ENCODE results near the gene LAMA5.

The LAMA5 gene

DNA sequence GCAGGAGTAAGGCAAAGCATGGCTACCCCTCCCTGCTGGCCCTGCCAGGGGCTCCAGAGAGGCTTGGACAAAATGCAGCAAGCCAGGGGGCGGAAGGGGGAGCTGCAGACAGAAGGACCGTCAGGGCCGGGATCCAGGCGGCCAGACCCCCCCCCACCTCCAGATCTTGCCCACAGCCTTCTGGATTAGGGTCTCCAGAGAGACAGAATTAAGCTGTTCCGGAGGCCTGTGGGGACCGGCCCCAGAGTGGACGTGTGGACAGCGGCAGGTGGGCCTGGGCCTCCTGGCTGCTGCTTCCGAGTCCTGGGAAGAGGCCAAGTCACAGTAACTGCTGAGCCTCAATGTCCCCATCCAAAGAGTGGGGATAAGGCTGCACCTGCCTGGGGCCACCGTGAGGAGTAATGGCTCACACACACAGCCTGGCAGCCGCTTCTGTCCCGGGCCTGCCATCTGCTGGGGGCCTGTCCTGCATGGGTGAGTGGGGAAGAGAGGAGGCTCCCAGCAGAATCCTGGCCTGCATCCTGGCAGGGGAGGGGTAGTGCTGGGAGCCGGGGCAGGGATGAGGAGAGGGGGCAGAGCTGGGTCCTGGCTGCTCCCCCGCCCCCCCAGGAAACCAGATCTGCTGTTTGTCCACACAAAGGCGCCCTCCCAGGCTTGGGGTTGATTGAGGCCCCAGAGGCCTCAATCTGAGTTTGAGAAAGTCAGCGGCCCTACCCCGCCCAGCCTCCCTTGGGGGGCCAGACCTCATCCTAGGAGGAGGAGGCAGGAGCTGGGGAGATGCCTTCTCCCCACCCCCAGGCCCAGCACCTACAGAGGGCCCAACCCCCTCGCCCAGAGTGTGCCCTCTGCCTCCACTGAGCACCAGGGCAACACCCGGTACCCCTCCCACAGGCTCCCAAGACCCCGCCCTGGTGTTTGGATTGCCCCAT is 3.9 kb downstream of the LAMA5 start:
- H3K4me3 ChIP-seq (ENCODE audit: low read depth, low read length): no peak overlapping the region
- no peak for DNase-seq (ENCODE audit: low read depth)

DNA sequence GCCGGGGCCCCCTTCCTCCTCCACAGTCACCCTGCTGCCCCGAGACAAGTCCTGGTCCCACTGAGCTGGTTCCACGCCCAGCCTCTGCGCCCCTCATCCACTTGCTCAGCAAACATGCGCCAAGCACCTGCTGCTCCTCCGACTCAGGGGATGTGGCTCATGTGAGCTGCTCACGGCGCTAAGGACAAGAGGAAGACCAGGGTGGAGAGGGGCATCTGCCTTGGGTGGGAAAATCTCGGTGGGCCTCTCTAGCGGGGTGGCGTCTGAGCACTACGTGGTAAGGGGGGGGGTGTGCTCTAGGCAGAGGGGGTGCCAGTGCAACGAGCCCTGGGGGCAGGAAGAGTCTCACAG is 4.5 kb downstream of the LAMA5 start:
- DNase-seq (ENCODE audit: low read depth): no peak
- H3K4me3 ChIP-seq (ENCODE audit: low read depth, low read length): no peak overlapping the region

DNA sequence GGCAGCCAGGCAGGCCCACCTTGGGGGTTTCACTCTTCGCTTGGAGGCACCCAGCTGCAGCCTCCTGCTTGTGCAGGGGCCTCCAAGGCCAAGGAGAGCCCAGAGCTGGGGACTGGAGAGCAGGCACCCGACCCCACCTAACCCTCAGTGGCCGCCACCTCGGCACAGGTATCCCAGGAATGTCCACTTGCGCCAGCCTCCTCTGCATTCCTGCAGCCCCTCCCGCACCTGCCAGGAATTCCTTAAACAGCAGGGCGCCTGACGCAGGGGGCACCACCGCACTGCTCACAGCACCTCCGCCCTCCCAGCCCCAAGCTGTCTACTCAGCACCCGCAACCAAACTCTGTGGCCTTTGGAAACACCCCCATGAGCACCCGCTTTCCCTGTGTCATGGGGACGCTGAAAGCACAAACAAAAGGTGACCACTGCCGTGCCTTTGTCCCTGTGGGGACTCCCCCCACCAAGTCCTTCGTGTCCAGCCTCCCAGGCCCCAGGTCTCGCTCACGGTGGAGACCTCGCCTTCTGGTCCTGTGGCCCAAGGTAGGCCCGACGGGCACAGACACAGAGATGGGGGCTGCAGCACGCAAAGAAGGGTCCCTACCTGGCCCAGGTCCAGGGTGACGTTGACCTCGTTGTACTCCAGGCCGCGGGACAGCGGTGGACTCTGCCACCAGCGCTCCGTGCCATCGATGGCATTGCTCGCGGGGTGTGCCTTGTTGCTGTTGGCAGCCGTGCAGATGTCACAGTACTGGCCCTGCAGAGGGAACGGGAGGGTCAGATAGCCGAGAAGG is 5.1 kb downstream of the LAMA5 start:
- H3K4me3 ChIP-seq (ENCODE audit: low read depth, low read length): no peak overlapping the region
- no peak for DNase-seq (ENCODE audit: low read depth)

DNA sequence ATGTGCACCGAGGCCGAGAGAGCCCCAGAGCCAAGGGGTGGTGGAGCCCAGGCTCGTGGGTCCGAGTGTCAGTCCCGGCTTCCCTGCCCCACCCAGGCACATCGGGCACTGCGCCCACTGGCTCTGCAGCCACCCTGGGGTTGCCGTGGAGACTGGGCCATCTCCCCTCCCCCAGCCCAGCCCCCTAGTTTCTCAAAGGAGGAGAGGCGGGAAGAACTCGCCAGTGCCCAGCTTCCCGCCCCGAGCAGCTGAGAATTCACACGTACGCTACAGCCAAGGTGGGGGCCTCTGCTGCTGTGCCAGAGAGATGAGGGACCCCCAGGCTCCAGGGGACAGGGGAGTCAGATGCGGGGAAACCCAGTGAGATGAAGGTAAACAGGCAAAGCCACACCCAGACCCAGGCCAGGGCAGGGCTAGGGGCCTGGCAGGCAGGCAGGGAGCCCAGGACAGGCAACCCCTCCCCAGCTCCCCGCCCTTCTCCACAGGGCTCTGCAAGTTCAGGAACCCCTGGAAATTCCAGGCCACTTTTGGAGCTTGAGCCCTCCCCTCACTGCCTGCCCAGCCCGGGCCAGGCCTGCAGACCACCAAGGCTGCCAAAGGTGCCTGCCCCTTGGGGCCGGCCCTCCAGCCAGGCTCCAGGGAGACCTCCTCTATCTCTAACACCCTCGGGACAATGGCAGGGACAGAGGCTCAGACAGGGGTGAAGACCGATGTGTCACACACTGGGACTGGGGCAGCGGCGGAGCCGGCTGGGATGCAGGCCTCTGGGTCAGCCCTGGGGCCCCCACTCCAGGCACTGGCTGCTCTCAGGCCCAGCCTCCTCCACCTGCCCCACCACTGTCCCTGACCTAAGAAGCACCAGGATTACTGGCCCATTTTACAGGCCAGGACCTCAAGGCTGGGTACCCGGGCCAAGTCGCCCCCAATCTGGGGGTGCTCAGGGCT is 6.0 kb downstream of the LAMA5 start:
- no peak for DNase-seq (ENCODE audit: low read depth)

DNA sequence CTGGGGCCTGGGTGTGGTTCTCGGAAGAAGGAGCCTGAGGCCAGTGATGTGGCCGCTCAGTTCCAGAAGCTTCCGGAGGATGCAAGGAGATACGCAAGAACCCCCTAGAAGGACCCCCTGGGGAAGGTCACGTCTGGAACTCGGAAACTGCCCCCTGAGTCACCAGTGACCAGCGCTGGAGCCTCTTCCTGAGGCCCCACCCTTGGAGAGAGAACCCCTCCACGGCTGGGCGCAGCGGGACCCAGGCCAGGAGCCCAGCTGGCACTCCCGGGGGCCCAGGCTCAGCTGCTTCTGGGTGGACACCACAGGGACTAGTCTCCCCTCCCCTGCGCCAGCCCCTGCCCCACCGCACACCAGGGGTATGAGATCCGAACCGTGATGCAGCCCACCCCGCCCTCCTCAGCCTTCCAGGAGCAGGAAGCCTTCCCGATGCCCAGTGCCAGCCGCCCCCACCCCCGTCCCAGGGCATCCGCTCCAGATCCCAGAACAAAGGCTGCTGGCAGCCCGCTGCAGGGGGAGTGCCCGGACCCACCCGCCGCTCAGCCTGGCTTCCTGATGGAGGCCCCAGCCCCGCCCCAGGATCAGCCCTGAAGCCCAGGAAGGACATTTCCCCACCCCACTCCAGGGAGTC is 7.5 kb downstream of the LAMA5 start:
- no peak for DNase-seq (ENCODE audit: low read depth)
- no peak overlapping the region for H3K4me3 ChIP-seq (ENCODE audit: low read depth, low read length)

More for the DNA sequence above, 6.0 kb downstream of the LAMA5 start:
- H3K4me3 ChIP-seq (ENCODE audit: low read depth, low read length): no peak overlapping the region

DNA sequence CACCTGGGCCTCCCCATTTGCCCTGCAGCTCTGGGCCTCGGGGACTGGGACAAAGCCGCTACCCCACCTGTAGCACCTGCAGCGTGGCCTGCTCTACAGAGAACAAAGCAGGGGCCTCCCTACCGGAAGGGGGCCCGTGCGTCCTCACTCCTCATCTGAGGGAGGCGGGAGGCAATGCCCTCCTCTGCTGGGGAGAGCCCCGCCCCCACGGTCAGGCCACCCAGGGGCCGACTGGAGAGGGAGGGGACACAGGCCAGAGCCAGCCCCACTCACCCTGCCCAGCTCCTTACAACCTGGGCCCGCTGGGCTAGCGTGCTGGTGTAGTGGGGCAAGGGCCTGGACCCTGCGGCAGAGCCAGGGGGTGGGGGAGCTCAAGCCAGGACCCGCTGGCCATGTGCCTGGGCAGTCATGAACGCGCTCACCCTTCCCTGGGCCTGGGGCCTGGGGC is 8.0 kb downstream of the LAMA5 start:
- DNase-seq (ENCODE audit: low read depth): no peak
- no peak overlapping the region for H3K4me3 ChIP-seq (ENCODE audit: low read depth, low read length)

DNA sequence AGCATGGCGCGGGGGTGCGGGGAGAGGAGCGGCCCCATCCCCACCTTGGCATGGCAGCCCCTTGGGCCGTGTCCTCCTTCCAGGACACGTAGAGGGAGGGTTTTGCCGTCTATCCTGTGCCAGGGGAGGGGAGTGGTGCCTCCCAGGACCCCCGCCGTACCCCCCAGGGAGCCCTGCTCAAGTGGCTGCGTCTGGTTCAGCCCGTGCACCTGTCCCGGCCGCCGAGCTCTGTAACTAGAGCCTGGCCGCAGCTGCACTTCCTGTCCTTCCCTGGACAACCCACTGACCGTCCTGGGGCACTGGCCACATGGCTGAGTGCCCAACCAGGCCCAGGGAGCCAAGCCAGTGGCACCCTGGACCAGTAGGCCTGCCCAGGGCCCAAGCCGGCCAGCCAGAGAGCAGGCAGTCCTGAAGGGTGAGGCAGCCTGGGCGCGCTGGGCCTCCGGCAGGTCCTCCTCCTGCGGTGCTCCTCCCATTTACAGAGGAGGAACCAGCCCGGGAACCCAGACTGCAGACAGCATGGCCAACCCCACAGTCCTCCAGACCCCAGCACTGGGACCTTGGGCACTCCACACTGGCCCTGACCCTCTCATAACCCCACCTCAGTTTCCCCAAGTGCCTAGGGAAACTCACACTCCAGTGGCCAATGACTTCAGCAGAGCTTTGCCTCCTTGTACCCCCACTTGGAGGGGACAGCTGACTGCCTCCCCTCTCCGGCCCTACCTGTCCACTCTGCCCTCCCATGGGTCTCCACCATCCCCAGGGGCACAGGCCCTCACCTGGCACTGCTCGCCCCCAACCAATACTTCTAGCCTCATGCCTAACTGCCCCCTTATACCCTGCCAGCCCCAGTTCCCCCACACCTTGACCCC is 8.7 kb downstream of the LAMA5 start:
- DNase-seq (ENCODE audit: low read depth): no peak
- H3K4me3 ChIP-seq (ENCODE audit: low read depth, low read length): no peak overlapping the region

DNA sequence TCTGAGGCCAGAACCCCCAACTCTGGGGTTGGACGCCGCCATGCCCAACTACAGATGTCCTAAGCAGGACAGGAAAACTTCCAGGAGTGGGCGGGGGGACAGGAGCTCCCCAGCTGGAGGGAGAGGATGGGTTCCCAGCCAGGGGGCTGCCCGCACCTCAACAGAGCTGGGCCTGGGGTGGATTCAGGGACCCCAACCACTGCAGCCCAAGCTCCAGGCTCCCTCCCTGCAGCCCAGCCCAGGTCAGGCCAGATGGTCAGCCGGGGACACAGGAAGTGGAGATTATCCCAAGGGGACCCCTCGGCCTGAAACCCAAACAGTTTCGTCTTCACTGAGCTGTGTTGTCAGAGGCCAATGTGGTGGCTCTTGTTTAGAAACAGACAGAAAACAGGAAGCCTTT is 9.4 kb downstream of the LAMA5 start:
- DNase-seq (ENCODE audit: low read depth): no peak
- H3K4me3 ChIP-seq (ENCODE audit: low read depth, low read length): no peak overlapping the region

DNA sequence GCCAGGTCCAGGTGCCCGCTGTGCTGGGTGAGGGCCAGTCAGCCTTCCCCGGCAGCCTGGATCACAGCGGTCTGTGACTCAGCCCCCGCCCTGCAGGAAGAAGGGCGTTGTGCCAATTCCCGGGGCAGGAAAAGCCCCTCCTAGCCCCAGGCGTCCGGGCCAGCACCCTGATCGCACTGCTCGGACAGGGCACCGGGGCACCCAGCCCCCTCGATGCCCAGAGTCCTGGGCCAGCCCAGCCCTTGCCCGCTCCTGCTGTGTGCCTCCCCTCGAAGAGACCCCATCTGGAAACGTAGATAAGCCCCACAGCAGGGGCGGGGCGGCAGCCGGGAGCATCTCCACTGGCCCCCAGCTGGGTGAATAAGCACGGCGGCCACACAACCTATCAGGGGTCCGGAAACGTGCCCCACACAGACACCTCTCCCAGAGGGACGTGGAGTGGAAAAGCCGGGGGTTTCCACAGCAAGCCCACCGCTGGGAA is 9.9 kb downstream of the LAMA5 start:
- DNase-seq (ENCODE audit: low read depth): no peak
- no peak overlapping the region for H3K4me3 ChIP-seq (ENCODE audit: low read depth, low read length)

DNA sequence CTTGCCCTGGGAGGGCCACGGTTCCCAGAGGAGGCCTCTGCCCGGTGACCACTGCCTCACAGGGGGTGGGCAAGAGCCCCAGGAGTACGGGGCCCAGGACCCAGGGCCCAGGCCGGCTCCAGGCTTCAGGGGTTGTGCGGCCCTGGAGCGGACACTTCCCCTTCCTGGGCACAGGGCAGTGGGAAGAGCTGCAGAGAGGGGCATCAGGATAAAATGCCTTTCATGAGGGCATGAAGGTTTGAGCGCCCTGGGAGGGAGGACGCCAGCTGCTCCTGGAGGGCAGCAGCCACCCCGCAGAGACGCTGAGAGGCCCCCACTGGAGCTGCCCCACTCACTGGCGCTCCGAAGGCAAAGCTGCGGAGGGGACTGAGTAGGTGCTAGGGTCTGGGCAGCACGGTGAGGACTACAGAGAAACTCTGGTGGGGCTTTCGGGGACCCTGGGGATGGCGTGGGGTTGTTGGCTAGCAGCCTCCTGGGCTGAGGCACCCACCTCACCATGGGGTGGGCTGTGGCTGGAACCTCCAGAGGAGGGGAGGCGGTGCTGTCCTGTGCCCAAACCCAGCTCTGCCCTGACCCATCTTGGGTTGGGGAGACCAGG is 10.4 kb downstream of the LAMA5 start:
- DNase-seq (ENCODE audit: low read depth): no peak
- H3K4me3 ChIP-seq (ENCODE audit: low read depth, low read length): no peak overlapping the region

DNA sequence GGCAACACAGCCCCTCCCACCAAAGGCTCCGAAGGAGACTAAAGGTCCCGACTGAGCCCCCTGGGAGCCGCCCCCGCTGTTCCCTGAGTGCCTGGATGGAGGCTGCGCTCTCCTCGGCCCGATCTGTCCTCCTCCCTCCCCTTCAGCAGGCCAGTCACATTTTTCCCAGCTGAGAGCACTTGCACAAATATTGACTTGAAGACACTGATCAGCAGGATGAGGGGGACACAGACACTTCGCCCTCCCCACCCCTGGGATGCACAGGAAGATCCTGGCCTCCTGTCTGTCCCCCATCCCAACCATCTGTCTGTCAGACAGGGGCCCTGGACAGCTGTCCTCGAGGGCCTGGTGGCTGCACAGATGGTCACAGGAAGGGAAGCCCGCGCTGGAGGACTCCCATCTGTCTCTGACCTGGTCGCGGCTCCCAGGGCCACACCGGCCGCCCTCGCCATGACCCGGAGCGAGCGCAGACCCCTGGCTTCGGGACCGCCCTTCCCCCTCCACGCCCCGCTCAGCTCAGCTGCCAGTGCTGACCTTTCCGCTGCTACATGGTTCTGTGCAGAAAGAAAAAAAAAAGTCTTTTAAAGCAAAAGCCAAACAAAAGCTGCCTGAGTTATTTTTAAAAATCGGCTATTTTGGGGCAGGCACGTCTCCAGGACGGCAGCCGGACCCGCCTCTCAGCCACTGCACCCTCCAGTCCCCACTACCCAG is 11.1 kb downstream of the LAMA5 start:
- DNase-seq (ENCODE audit: low read depth): no peak
- H3K4me3 ChIP-seq (ENCODE audit: low read depth, low read length): no peak overlapping the region

DNA sequence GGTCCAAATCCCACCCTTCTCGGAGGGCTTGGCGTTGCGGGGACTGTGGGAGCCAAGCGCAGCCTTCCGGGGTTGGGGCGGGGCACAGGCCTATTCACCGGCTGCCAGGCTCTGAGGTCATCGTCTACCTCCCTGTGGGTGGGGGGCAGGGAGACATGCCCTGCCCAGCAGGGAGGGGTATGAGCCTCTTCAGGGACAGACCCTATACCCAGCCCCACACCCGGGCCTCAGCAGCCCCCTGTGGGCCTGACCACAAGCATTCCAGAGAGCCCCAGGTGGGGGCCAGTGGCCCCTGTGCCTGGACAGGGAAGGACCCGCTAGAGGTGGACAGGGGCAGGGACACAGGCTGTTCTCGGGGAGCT is 11.6 kb downstream of the LAMA5 start:
- H3K4me3 ChIP-seq (ENCODE audit: low read depth, low read length): no peak overlapping the region
- no peak for DNase-seq (ENCODE audit: low read depth)

DNA sequence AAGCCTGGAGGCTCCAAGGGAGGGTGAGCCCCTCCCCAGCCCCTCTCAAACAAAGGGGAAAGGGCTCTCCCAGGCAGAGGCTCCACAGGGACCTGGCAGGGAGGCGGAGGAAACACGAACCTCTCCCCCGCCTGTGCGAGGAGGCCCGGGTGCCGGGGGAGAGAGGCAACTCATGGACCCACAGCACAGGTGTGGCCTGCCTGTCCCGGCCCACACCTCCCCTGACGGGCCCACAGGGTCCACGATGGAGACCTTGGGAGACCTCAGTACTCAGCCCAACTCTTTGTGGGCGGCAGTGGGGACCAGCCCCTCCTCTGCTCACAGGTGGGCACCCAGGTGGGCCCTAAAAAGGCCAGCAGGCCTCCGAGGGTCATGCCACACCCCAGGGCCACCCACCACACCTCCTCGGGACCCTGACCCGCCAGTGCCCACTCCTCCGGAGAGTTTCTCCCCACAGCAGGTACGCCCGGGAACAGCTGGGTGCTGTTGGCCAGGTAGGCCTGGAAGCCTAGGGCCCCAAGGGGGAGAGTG is 12.2 kb downstream of the LAMA5 start:
- DNase-seq (ENCODE audit: low read depth): no peak
- H3K4me3 ChIP-seq (ENCODE audit: low read depth, low read length): no peak overlapping the region

DNA sequence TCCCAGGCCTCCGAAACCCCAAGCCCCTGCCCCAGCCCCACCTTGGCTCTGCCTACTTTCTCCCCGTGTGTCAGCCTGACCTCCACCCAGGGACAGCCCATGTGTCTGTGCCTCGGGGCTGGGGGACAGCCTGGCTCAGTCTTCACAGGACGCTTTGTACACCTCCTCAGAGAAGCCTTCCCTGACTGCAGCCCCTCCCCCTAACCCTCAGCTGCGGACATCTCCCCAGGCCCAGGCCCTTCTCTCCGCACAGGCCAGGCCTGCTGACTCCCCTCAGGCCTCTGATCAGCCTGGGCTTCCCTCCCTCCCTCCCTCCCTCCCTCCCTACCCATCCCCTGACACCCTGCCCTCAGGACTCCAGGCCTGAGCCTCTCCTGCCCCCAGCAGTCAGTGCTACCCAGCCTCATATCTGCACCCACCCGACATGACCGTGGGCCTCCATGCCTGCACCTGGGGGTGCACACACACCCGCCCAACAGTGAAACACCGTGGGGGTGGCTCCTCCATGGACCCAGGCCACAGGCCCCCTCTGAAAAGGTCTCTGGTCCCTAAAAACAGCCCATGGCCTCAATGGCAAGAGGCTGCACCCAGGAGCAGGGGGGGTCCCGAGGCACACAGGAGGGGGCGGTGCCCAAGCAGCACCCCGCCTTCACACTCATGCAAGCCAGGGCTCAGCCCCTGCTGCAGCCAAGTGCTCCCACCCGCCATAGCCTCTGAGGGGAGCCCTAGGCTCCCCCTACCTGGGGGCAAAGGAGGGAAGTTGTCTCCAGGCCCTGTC is 12.9 kb downstream of the LAMA5 start:
- H3K4me3 ChIP-seq (ENCODE audit: low read depth, low read length): no peak overlapping the region

DNA sequence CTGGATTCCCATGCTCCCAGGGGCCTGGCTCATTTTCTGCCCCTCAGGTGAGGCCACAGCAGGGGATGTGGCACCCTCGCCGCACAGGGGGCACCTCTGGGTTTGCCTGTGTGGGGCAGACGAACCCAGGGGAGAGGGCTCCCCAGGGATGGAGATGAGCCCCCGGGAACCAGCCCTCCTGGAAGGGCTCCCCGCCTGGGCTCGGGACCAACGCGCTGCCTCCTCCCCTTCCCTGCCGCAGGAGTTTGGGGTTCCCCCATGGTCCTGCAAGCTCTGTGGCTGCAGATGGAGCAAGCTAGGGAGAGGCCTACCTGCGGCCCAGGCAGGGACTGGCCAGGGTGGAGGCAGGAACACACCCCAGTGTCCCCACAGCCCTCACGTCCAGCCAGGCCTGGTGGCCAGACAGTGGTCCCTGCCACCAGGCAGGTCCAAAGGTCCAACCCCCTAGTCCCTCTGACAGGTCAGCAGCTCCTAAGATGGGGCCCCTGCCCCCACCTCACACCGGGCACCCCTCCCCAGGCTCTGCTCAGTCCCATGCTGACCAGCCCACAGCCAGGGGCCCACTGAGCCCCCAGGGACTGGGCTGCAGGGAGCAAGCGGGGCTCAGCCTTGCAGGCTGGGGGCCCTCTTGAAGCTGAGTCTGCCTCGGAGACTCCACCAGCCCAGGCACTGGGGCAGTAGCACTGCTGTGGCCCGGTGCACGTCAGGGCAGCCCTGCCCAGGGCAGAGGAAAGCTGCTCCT is 13.7 kb downstream of the LAMA5 start:
- DNase-seq (ENCODE audit: low read depth): no peak
- H3K4me3 ChIP-seq (ENCODE audit: low read depth, low read length): no peak overlapping the region

More for the DNA sequence above, 12.9 kb downstream of the LAMA5 start:
- no peak for DNase-seq (ENCODE audit: low read depth)
